ENCODE results near the gene HAUS8. TPM values are rescaled to one million over a fixed set of nuclear protein-coding genes. Genes with fewer than 3 reads are reported as not detected.

The HAUS8 gene
- total and polyA plus RNA-seq, 12 donors = 3.9 to 17.9 (median 9.0) TPM

DNA sequence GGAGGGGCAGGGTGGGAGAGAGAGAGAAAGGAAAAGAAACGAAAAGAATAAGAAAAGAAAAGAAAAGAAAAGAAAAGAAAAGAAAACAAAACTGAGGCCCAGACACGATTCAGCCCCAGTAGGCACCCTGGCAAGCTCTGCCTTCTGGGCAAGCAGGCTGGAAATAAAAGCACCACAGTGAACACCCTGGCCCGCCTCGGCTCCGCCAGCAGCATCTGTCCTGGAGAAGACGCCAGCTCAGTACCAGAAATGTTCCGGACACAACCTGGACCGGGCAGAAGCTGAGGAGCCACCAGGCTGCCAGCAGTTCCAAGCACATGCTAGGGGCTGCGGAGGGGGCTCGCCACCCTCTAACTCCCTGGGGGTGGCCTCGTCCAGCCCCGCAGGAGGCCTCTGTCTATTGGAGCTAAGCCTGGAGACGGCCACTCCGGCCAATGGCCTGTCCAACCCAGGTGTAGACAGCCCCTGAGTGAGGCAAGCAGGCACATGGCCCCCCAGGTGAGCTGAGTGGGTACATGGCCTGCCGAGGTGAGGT, 37.2 kb downstream of the HAUS8 start:
- no peak for DNase-seq
- Histone ChIP-seq H3K4me3 (no peak overlapping the region), H3K4me1 (replicated peaks in 1 of 2) (no peaks in the 10 kb centered on the region), H3K27me3 (no peaks in the 10 kb centered on the region), H3K9me3 (replicated peaks in 1 of 3) (no peaks in the 10 kb centered on the region), H3K27ac (no peak overlapping the region), H3K36me3 (replicated peaks in 1 of 2) (no peaks in the 10 kb centered on the region)
- TF ChIP-seq CTCF (IDR thresholded peaks at IDR 0.05) (no peak), POLR2A (IDR thresholded peaks at IDR 0.05) (no peak)
- 72 to 80% (median 76%) methylated on average over 9 to 15 of the region's 15 CpGs for WGBS, 4 donors
- intact Hi-C loops (cut with DNase I) = no loop called here

GRCh38 chr19:17037184-17037583, 38.1 kb downstream of the HAUS8 start:
- no peaks in the 10 kb centered on the region for H3K27me3 ChIP-seq
- intact Hi-C loops (cut with DNase I) = no loop called here

DNA sequence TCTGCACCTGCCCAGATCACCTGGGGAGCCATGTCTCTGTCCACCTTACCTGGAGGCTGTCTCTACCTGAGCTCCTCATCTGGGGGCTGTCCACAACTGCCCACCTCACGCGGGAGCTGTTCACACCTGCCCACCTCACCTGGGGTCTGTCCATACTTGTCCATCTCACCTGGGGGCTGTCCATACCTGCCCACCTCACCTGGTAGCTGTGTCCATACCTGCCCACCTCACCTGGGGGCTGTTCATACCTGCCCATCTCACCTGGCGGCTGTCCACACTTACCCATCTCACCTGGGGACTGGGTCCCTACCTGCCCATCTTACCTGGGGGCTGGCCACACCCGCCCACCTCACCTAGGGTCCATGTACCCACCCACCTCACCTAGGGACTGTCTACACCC, 38.6 kb downstream of the HAUS8 start:
- intact Hi-C loops (cut with DNase I) = no loop called here
- WGBS, 4 donors = 69 to 100% (median 76%) methylated on average over 2 to 4 of the region's 4 CpGs
- H3K27me3 ChIP-seq = no peaks in the 10 kb centered on the region

More at GRCh38 chr19:17037184-17037583, 38.1 kb downstream of the HAUS8 start:
- Histone ChIP-seq H3K36me3 (replicated peaks in 1 of 2) (no peaks in the 10 kb centered on the region), H3K9me3 (replicated peaks in 1 of 3) (no peaks in the 10 kb centered on the region), H3K4me3 (no peak overlapping the region), H3K27ac (no peak overlapping the region), H3K4me1 (replicated peaks in 1 of 2) (no peaks in the 10 kb centered on the region)
- no peak for DNase-seq
- 85 to 89% (median 86%) methylated on average over 6 of the region's 6 CpGs; no CpG with 5 or more reads in 1 of the 4 donors for WGBS, 4 donors
- TF ChIP-seq POLR2A (IDR thresholded peaks at IDR 0.05) (no peak), CTCF (IDR thresholded peaks at IDR 0.05) (no peak)

GRCh38 chr19:17035842-17036424, 39.3 kb downstream of the HAUS8 start:
- 65 to 80% (median 75%) methylated on average over 5 to 15 of the region's 15 CpGs for WGBS, 4 donors
- Histone ChIP-seq H3K27ac (no peak overlapping the region), H3K4me1 (replicated peaks in 1 of 2) (no peaks in the 10 kb centered on the region), H3K36me3 (replicated peaks in 1 of 2) (no peaks in the 10 kb centered on the region), H3K27me3 (no peaks in the 10 kb centered on the region), H3K9me3 (replicated peaks in 1 of 3) (no peaks in the 10 kb centered on the region), H3K4me3 (no peak overlapping the region)
- peak in 6 of 7 donors; percentile 38 to 63 (median 52) for DNase-seq
- TF ChIP-seq POLR2A (IDR thresholded peaks at IDR 0.05) (no peak), CTCF (IDR thresholded peaks at IDR 0.05) (no peak)
- intact Hi-C loops (cut with DNase I) = no loop called here

More for the DNA sequence above, 38.6 kb downstream of the HAUS8 start:
- H3K36me3 ChIP-seq (replicated peaks in 1 of 2) = no peaks in the 10 kb centered on the region
- H3K27ac ChIP-seq = no peak overlapping the region
- H3K9me3 ChIP-seq (replicated peaks in 1 of 3) = no peaks in the 10 kb centered on the region
- TF ChIP-seq CTCF (IDR thresholded peaks at IDR 0.05) (no peak), POLR2A (IDR thresholded peaks at IDR 0.05) (no peak)
- no peak overlapping the region for H3K4me3 ChIP-seq
- H3K4me1 ChIP-seq (replicated peaks in 1 of 2) = no peaks in the 10 kb centered on the region
- DNase-seq = no peak
